SK-N-SH (cell line): ENCODE measurements around the gene CUL1.

Experiments used
- NRF1 ChIP-seq: IDR thresholded peaks from 2 replicates; pipeline ENCODE4 v1.6.1; 2012; ENCODE audit warnings: low read depth, mild to moderate bottlenecking, low read length
- SIN3A ChIP-seq: IDR thresholded peaks from 2 replicates; pipeline ENCODE4 v1.6.1; 2012; ENCODE audit warnings: low read depth, mild to moderate bottlenecking, low read length, moderate library complexity, borderline replicate concordance
- SMC3 ChIP-seq: IDR thresholded peaks from 2 replicates; pipeline ENCODE4 v1.6.1; 2012; ENCODE audit warnings: low read depth, low read length, improper control_type of control experiment

DNA sequence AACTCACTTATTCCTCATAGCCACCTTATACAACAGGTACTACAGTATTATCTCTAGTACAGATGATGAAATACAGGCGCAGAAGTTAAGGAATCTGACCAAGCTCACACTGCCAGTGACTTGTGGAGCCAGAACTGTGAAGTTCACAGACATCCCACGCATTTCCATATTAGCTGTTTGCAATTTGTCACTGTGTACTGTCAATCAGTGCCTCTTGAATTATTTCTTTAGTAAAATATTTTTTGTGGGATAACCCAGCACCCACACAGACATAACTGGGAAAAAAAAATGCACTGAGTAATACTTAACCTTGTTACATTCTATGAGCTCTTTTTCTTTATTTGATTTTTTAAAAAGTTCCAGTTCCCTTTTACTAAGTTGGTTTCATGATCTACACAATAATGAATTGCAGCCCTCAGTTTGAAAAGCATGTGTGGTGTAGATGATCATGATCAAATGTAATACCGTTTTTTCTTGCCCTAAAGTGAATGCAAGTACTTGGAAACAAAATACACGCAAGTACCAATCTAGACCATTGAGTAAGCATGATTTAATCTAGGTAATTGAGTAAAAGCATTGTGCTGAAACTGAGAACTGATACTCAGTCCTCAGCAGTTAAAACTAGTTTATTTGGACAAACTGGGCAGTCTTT is 14.1 kb downstream of the CUL1 start:
- TF ChIP-seq NRF1 (no peak), SIN3A (no peak), SMC3 (no peak)
